PFSK-1 (cell line): ENCODE data around the gene CLBA1.

Experiments used
- POLR2AphosphoS5 ChIP-seq: IDR thresholded peaks from 2 replicates; pipeline ENCODE4 v1.6.1; 2012; ENCODE audit warnings: low read depth, mild to moderate bottlenecking, control low read depth, low read length, moderate library complexity
- REST ChIP-seq, 2 experiments: IDR thresholded peaks; 2 replicates each; pipeline versions ENCODE4 v1.6.1 to v1.8.0; 2011 to 2012; ENCODE audit warnings: low read depth in 2 of 2, low read length in 2 of 2, control low read depth in 1 of 2, inconsistent platforms in 1 of 2, mild to moderate bottlenecking in 1 of 2, moderate library complexity in 1 of 2; ENCODE audit not compliant: insufficient read depth in 1 of 2
- SIN3A ChIP-seq: IDR thresholded peaks from 2 replicates; pipeline ENCODE4 v1.6.1; 2012; ENCODE audit warnings: mild to moderate bottlenecking, low read length, moderate library complexity, borderline replicate concordance; ENCODE audit not compliant: insufficient read depth
- TAF1 ChIP-seq: IDR thresholded peaks from 2 replicates; pipeline ENCODE4 v1.6.1; 2012; ENCODE audit warnings: low read length, control low read depth, borderline replicate concordance; ENCODE audit not compliant: insufficient read depth

DNA sequence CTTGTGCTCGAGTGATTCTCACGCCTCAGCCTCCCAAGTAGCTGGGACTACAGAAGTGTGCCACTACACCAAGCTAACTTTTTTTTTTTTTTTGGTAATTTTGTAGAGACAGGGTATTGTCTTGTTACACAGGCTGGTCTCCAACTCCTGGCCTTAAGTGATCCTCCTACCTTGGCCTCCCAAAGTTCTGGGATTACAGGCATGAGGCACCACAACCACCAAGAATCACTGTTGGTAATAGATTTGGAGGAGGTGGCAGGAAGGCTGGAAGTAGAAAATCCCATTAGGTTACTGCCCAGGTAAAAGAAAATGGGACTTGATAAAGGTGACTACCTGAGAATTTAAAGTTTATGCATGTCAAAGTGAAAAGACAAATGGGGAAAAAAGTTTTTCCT, 36.7 kb downstream of the CLBA1 start:
- TF ChIP-seq REST (IDR thresholded peaks at IDR 0.05; ENCODE audit: insufficient read depth in 1 of 2, low read depth in 2 of 2, low read length in 2 of 2) (no peak), TAF1 (no peak), POLR2AphosphoS5 (no peak), SIN3A (no peak)
